Gastrocnemius medialis (tissue), 4 donors: ENCODE measurements around the gene PPP2R1B. TPM values are rescaled to one million over a fixed set of nuclear protein-coding genes. Genes with fewer than 3 reads are reported as not detected.

Source experiments
- ATAC-seq, 2 donors: fragments of 150-250 bp; one replicate each; pipeline ENCODE4 v1.9.1; 2016
- DNase-seq, 2 donors: peaks; one replicate each; pipeline ENCODE4 v3.0.0-alpha.2; 2019
- H3K27ac ChIP-seq, 4 donors: fragments of 200-600 bp; sonication (generic); 1 replicate in 1 of 4; 2 replicates in 3 of 4; pipeline ENCODE4 v1.5.1; 2016 to 2018; ENCODE audit warnings: mild to moderate bottlenecking in 2 of 4, moderate library complexity in 1 of 4
- H3K27me3 ChIP-seq, 3 donors: fragments of 200-600 bp; sonication (generic) in 2 of 3; 1 replicate in 1 of 3; 2 replicates in 2 of 3; pipeline versions ENCODE4 v1.5.1 to v1.6.0; 2016 to 2019; ENCODE audit warnings: mild to moderate bottlenecking in 1 of 3, moderate library complexity in 1 of 3
- H3K36me3 ChIP-seq, 2 donors: fragments of 200-600 bp; sonication (generic) in 1 of 2; one replicate each; pipeline ENCODE4 v1.5.1; 2017 to 2018
- H3K4me1 ChIP-seq, 2 donors: fragments of 200-600 bp; sonication (generic) in 1 of 2; one replicate each; pipeline ENCODE4 v1.5.1; 2016 to 2017; ENCODE audit warnings: mild to moderate bottlenecking in 2 of 2
- H3K4me3 ChIP-seq, 4 donors: fragments of 200-600 bp; sonication (generic) in 3 of 4; 1 replicate in 1 of 4; 2 replicates in 3 of 4; pipeline ENCODE4 v1.5.1; 2016 to 2019; ENCODE audit warnings: mild to moderate bottlenecking in 2 of 4
- H3K9me3 ChIP-seq, 3 donors: fragments of 200-600 bp; sonication (generic) in 2 of 3; 1 replicate in 1 of 3; 2 replicates in 2 of 3; pipeline ENCODE4 v1.5.1; 2016 to 2019
- POLR2A ChIP-seq, 2 donors: fragments of 450-650 bp; IDR thresholded peaks; one replicate each; pipeline ENCODE4 v1.6.1; 2017; ENCODE audit warnings: antibody characterized with exemption in 2 of 2, mild to moderate bottlenecking in 2 of 2, moderate library complexity in 2 of 2
- in situ Hi-C, 4 donors: fragments of 200-750 bp; cut with MboI; loops; one replicate each; pipeline versions ENCODE4 v1.15.0 to v1.8.0; 2017; ENCODE audit warnings: low sequenced_read_pairs in 4 of 4
- intact Hi-C: fragments of 100-400 bp; cut with DNase I; formaldehyde crosslinking; loops from one replicate; pipeline ENCODE4 v1.15.1; 2023; ENCODE audit warnings: low total_unique reads
- total RNA-seq, 4 donors: library from RNA; depleted of rRNA; stranded (reverse); fragments of >200 nt; gene quantifications; one replicate each; pipeline versions ENCODE4 v1.1.0 to v1.2.3, GENCODE V29; 2016
- TF ChIP-seq, protein P1 (sequence below), 5 experiments: fragments of 450-650 bp in 3 of 5; fragments of 200-600 bp in 2 of 5; sonication (generic) in 2 of 5; IDR thresholded peaks in 4 of 5; conservative IDR thresholded peaks in 1 of 5; 1 replicate in 4 of 5; 2 replicates in 1 of 5; pipeline ENCODE4 v1.5.1; 2016 to 2019; ENCODE audit warnings: antibody characterized with exemption in 5 of 5, mild to moderate bottlenecking in 3 of 5, moderate library complexity in 3 of 5

The PPP2R1B gene
- total RNA-seq, 4 donors from 2014 or later, result 7.3 to 16.0 (median 9.4) TPM

DNA sequence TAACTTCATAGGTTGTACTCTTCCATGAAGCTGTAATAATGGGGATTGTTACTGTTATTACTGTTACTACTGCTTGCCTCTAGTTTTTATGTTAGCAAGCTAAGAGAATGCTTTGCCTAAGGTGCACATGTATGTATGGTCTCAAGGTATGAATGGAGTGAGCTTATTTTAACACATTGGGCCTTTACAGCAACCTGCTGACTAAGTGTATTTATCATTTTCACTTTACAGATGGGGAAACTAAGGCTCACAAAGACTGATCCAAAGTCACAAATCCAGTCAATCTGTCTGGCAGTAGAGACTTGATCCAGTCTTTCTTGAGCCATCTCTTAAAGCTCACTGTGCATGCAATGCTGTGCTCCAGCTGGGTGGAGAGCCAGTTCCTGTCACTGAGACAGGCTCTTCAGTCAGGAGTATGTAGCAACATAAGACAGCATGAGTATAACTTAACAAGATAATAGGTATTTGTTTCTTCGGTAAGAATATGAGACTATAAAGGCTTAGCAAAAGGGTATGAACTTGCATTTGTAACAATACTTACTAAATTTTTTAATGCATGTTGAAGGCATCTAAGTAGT lies 66.5 kb downstream of the PPP2R1B start:
- no peaks in the 10 kb centered on the region for H3K9me3 ChIP-seq
- H3K36me3 ChIP-seq, result peaks cover 0 to 23% of the 10 kb centered on the region in 2 donors
- DNase-seq (no peak), ATAC-seq (peak in 1 of 2 donors; percentile 65)
- H3K27ac ChIP-seq, result peak overlapping the region; percentile 13 to 71 (median 44)
- intact Hi-C loops, result loop anchor here (5.0 kb wide), 1 partner anchor 97 kb away; the partner anchor contains the start of gene SIK2
- peaks cover 38 to 64% of the 10 kb centered on the region in 2 donors for H3K4me1 ChIP-seq
- TF ChIP-seq, protein P1, sequence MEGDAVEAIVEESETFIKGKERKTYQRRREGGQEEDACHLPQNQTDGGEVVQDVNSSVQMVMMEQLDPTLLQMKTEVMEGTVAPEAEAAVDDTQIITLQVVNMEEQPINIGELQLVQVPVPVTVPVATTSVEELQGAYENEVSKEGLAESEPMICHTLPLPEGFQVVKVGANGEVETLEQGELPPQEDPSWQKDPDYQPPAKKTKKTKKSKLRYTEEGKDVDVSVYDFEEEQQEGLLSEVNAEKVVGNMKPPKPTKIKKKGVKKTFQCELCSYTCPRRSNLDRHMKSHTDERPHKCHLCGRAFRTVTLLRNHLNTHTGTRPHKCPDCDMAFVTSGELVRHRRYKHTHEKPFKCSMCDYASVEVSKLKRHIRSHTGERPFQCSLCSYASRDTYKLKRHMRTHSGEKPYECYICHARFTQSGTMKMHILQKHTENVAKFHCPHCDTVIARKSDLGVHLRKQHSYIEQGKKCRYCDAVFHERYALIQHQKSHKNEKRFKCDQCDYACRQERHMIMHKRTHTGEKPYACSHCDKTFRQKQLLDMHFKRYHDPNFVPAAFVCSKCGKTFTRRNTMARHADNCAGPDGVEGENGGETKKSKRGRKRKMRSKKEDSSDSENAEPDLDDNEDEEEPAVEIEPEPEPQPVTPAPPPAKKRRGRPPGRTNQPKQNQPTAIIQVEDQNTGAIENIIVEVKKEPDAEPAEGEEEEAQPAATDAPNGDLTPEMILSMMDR (IDR thresholded peaks at IDR 0.05 in 4 of 5, conservative IDR thresholded peaks at IDR 0.05 in 1 of 5), result no peak
- TF ChIP-seq POLR2A (IDR thresholded peaks at IDR 0.05), result peak in 1 of 2 donors; percentile 22
- H3K4me3 ChIP-seq, result no peak overlapping the region
- no peaks in the 10 kb centered on the region for H3K27me3 ChIP-seq
- in situ Hi-C loops, result no loop called here

DNA sequence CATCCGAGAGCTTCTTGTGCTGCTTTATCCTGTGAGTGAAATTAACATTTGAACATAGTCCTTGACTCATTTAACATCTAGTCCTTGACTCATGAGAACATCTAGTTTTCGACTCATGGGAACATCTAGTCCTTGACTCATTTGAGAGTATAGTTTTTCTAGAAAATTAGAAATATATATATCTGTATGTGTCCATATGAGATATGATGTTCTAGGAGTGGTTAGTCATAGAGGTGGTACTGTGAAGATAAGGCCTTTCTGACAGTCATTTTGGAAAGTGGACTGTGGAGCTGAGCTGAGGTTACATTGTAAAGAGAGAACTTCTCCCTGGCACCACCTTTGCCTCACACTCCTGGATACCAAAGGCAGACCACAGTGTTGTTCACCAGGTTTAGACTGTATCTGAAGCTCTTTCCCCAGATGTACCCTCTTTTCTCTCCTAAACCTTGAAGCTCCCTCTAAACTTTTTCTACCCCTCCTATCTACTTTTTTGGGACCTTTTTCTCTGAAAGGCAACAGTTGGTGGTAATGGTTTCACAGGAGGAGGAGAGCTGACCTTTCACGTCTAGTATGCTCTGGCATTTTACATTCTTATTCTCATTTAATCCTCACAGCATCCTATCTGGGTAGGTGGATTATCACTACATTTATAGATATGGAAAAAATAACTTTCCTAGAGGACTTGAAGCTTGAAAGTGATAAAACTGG lies 67.2 kb downstream of the PPP2R1B start:
- in situ Hi-C loops, result no loop called here

DNA sequence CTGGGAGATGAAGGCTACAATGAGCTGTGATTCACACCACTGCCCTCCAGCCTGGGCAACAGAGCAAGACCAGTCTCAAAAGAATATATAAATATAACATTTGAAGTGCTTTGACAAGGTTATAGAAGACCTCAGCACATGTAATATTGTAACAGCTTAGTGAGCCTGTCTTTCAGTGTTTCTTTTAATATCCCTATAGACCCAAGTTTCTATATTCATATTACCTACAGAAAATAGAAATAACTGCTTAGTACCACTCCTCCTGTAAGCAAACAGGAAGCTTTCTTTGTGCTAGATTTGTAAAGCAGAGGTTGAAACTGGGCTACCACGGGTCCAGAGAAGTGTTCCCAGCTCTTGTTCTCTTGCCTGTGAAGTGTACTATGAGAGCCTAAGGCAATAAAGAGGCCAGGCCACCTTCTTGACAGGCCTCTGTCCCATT lies 68.2 kb downstream of the PPP2R1B start:
- Histone ChIP-seq H3K4me1 (peaks cover 33 to 60% of the 10 kb centered on the region in 2 donors), H3K4me3 (no peak overlapping the region), H3K36me3 (peaks cover 0 to 10% of the 10 kb centered on the region in 2 donors), H3K27ac (peak overlapping the region; percentile 13 to 71 (median 44)), H3K9me3 (no peaks in the 10 kb centered on the region), H3K27me3 (no peaks in the 10 kb centered on the region)
- in situ Hi-C loops, result no loop called here
- ATAC-seq (no peak), DNase-seq (no peak)
- intact Hi-C loops, result loop anchor here (5.0 kb wide), 1 partner anchor 96 kb away; the partner anchor contains the start of gene SIK2
- TF ChIP-seq POLR2A (IDR thresholded peaks at IDR 0.05), result no peak
- TF ChIP-seq, protein P1 (IDR thresholded peaks at IDR 0.05 in 4 of 5, conservative IDR thresholded peaks at IDR 0.05 in 1 of 5), result no peak

More for the DNA sequence above, 67.2 kb downstream of the PPP2R1B start:
- Histone ChIP-seq H3K9me3 (no peaks in the 10 kb centered on the region), H3K4me1 (peaks cover 40 to 66% of the 10 kb centered on the region in 2 donors), H3K36me3 (peaks cover 0 to 19% of the 10 kb centered on the region in 2 donors), H3K27ac (peak overlapping the region; percentile 13 to 71 (median 44)), H3K27me3 (no peaks in the 10 kb centered on the region), H3K4me3 (no peak overlapping the region)
- DNase-seq, result no peak
- no peak for TF ChIP-seq POLR2A (IDR thresholded peaks at IDR 0.05)
- TF ChIP-seq, protein P1 (IDR thresholded peaks at IDR 0.05 in 4 of 5, conservative IDR thresholded peaks at IDR 0.05 in 1 of 5), result no peak
- no peak for ATAC-seq
- intact Hi-C loops, result loop anchor here (5.0 kb wide), 1 partner anchor 97 kb away; the partner anchor contains the start of gene SIK2

DNA sequence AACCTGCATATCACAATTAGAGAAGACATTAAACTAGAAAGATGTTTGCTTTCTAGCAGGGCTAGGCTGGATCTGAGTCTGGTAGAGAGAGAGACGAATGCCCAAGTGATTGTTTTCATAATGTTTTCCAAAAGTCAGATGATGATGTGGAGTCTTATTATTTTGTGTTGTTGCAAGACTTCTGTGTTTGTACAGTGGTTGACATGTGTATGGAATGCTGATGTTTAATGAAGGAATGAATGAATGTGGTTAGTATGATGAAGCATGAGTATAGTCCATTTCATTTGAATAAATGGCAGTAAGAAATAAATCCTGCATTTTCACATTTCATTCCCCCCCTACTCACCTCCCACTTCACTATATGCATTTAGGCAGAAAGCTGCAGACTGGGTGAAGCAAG lies 69.6 kb downstream of the PPP2R1B start:
- H3K27me3 ChIP-seq, result no peaks in the 10 kb centered on the region
- no peaks in the 10 kb centered on the region for H3K9me3 ChIP-seq
- no peaks in the 10 kb centered on the region for H3K36me3 ChIP-seq
- H3K27ac ChIP-seq, result peak overlapping the region in 3 of 4 donors; percentile 65 to 81 (median 71)
- H3K4me3 ChIP-seq, result no peak overlapping the region
- TF ChIP-seq, protein P1 (IDR thresholded peaks at IDR 0.05 in 4 of 5, conservative IDR thresholded peaks at IDR 0.05 in 1 of 5), result no peak
- no peak for TF ChIP-seq POLR2A (IDR thresholded peaks at IDR 0.05)
- intact Hi-C loops (loop anchor here (5.0 kb wide), 1 partner anchor 94 kb away; the partner anchor contains the start of gene SIK2), in situ Hi-C loops (no loop called here)
- DNase-seq (no peak), ATAC-seq (no peak)
- peaks cover 33 to 60% of the 10 kb centered on the region in 2 donors for H3K4me1 ChIP-seq
